Activated T-cell treated with anti-CD3 and anti-CD28 coated beads, Interleukin-2, amount 50 U/mL, for 4 hours (primary cell): Measurements from ENCODE around the gene EXTL2. TPM values are rescaled to one million over a fixed set of nuclear protein-coding genes. Genes with fewer than 3 reads are reported as not detected.
A peak's percentile ranks its signal among the peaks of the same experiment; 100 is the strongest.
"Not testable (repeated sequence)": the region's sequence is repeated elsewhere in the genome, so short reads cannot be mapped to it uniquely, and the experiment has no call there.

Experiments
- ATAC-seq, 2 donors: fragments of 200-7000 bp; cut with Tn5 transposase; one replicate each; pipeline ENCODE4 v1.10.0; 2021
- DNase-seq: peaks from one replicate; pipeline ENCODE4 v3.0.0-alpha.2; 2020
- H3K27me3 Mint-ChIP-seq: one replicate; pipeline ENCODE4 v1.8.0; 2021; ENCODE audit warnings: low read depth, mixed read lengths
- H3K36me3 Mint-ChIP-seq: one replicate; pipeline ENCODE4 v1.8.0; 2022; ENCODE audit warnings: mixed read lengths; ENCODE audit not compliant: insufficient read depth
- H3K4me1 Mint-ChIP-seq: one replicate; pipeline ENCODE4 v1.8.0; 2021; ENCODE audit warnings: low read depth, mixed read lengths
- H3K4me3 Mint-ChIP-seq: one replicate; pipeline ENCODE4 v1.8.0; 2021; ENCODE audit warnings: mild to moderate bottlenecking, moderate library complexity, mixed read lengths
- H3K9me3 Mint-ChIP-seq: one replicate; pipeline ENCODE4 v1.8.0; 2021; ENCODE audit warnings: mixed read lengths
- total RNA-seq, 3 donors: library from RNA; stranded (reverse); gene quantifications; one replicate each; pipeline ENCODE4 v1.2.1, GENCODE V29; 2021

Gene EXTL2, protein sequence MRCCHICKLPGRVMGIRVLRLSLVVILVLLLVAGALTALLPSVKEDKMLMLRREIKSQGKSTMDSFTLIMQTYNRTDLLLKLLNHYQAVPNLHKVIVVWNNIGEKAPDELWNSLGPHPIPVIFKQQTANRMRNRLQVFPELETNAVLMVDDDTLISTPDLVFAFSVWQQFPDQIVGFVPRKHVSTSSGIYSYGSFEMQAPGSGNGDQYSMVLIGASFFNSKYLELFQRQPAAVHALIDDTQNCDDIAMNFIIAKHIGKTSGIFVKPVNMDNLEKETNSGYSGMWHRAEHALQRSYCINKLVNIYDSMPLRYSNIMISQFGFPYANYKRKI
- total RNA-seq: 1 to 10 TPM; 4.5 to 6.0 (median 5.8) TPM

GRCh38 chr1:100894603-100895539, at the start of gene EXTL2:
Gene EXTL2 (minus strand): TSS chr1:100894842. CDS start chr1:100888757, 6,085 bp downstream.
- DNase-seq: peak; percentile 45
- Mint-ChIP-seq H3K36me3 (peaks cover 23% of the 10 kb centered on the region), H3K4me3 (peak within 1 kb of the TSS; percentile 94), H3K27me3 (no peaks in the 10 kb centered on the region), H3K9me3 (peaks cover 6% of the 10 kb centered on the region), H3K4me1 (peaks cover 36% of the 10 kb centered on the region)
- peak; percentile 28 to 30 for ATAC-seq

- Mint-ChIP-seq H3K27me3 (no peaks in the 10 kb centered on the region), H3K4me3 (no peak overlapping the region), H3K36me3 (peaks cover 71% of the 10 kb centered on the region), H3K9me3 (peaks cover 50% of the 10 kb centered on the region), H3K4me1 (peaks cover 54% of the 10 kb centered on the region)
- no peak for DNase-seq
- no peak for ATAC-seq
Measured at GRCh38 chr1:100943533-100943932, 48.9 kb upstream of the EXTL2 start.

GRCh38 chr1:100942304-100943046, 47.8 kb upstream of the EXTL2 start:
- H3K9me3 Mint-ChIP-seq: peaks cover 42% of the 10 kb centered on the region
- no peaks in the 10 kb centered on the region for H3K27me3 Mint-ChIP-seq
- DNase-seq (no peak), ATAC-seq (no peak)
- H3K36me3 Mint-ChIP-seq: peaks cover 72% of the 10 kb centered on the region
- H3K4me3 Mint-ChIP-seq: peak overlapping the region; percentile 49
- H3K4me1 Mint-ChIP-seq: peaks cover 46% of the 10 kb centered on the region

- H3K9me3 Mint-ChIP-seq: peaks cover 34% of the 10 kb centered on the region
- H3K36me3 Mint-ChIP-seq: peaks cover 69% of the 10 kb centered on the region
- H3K4me3 Mint-ChIP-seq: peak overlapping the region; percentile 49
- H3K27me3 Mint-ChIP-seq: no peaks in the 10 kb centered on the region
- no peak for DNase-seq
- H3K4me1 Mint-ChIP-seq: peaks cover 43% of the 10 kb centered on the region
- ATAC-seq: no peak
Measured at GRCh38 chr1:100941580-100942216, 47.1 kb upstream of the EXTL2 start.

GRCh38 chr1:100941098-100941527, 46.5 kb upstream of the EXTL2 start:
- DNase-seq (no peak), ATAC-seq (peak; percentile 27 to 48)
- H3K4me3 Mint-ChIP-seq: peak overlapping the region; percentile 2
- peaks cover 29% of the 10 kb centered on the region for H3K9me3 Mint-ChIP-seq
- H3K27me3 Mint-ChIP-seq: no peaks in the 10 kb centered on the region
- peaks cover 67% of the 10 kb centered on the region for H3K36me3 Mint-ChIP-seq
- H3K4me1 Mint-ChIP-seq: peaks cover 46% of the 10 kb centered on the region

- ATAC-seq (no peak), DNase-seq (no peak)
- H3K4me3 Mint-ChIP-seq: no peak overlapping the region
- peaks cover 22% of the 10 kb centered on the region for H3K9me3 Mint-ChIP-seq
- peaks cover 49% of the 10 kb centered on the region for H3K4me1 Mint-ChIP-seq
- peaks cover 65% of the 10 kb centered on the region for H3K36me3 Mint-ChIP-seq
- no peaks in the 10 kb centered on the region for H3K27me3 Mint-ChIP-seq
Measured at GRCh38 chr1:100936194-100936967, 41.7 kb upstream of the EXTL2 start.

DNA sequence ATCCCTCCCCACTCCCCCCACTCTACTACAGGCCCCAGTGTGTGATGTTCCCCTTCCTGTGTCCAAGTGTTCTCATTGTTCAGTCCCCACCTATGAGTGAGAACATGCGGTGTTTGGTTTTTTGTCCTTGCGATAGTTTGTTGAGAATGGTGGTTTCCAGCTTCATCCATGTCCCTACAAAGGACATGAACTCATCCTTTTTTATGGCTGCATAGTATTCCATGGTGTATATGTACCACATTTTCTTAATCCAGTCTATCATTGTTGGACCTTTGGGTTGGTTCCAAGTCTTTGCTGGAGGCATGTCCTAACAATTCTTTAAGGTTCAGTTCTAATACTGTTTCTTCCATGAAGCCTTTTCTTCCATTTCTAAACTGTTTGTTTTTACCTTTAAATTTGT, 38.9 kb upstream of the EXTL2 start:
- H3K4me3 Mint-ChIP-seq, ATAC-seq, H3K27me3 Mint-ChIP-seq, DNase-seq: not testable (repeated sequence)
- Mint-ChIP-seq H3K9me3 (peaks cover 16% of the 10 kb centered on the region), H3K36me3 (peaks cover 57% of the 10 kb centered on the region), H3K4me1 (peaks cover 64% of the 10 kb centered on the region)

- DNase-seq (no peak), ATAC-seq (no peak)
- H3K4me3 Mint-ChIP-seq: no peak overlapping the region
- H3K36me3 Mint-ChIP-seq: peaks cover 43% of the 10 kb centered on the region
- H3K27me3 Mint-ChIP-seq: no peaks in the 10 kb centered on the region
- peaks cover 16% of the 10 kb centered on the region for H3K9me3 Mint-ChIP-seq
- peaks cover 62% of the 10 kb centered on the region for H3K4me1 Mint-ChIP-seq
Measured at GRCh38 chr1:100931716-100932115, 37.1 kb upstream of the EXTL2 start.

DNA sequence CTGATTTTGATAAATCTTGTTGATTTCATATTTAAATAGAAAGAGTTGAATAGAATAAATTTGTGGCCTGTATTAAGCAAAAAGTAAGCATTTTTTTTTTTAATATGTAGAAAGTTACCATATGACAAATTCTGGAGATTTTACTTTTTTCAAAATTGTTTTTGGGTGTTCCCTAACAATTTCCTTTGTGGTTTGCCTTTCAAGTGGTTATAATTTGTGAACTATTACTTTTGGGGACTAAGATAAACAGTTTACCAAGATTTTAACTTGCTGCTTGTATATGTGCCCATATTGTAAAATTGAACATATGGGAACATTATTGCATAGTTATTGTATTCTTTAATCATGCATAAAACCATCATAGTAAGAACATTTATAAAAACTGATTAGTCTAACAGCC, 35.9 kb upstream of the EXTL2 start:
- H3K9me3 Mint-ChIP-seq: peaks cover 20% of the 10 kb centered on the region
- peaks cover 42% of the 10 kb centered on the region for H3K36me3 Mint-ChIP-seq
- ATAC-seq (no peak), DNase-seq (no peak)
- peaks cover 50% of the 10 kb centered on the region for H3K4me1 Mint-ChIP-seq
- H3K4me3 Mint-ChIP-seq: peak overlapping the region; percentile 22
- H3K27me3 Mint-ChIP-seq: no peaks in the 10 kb centered on the region

DNA sequence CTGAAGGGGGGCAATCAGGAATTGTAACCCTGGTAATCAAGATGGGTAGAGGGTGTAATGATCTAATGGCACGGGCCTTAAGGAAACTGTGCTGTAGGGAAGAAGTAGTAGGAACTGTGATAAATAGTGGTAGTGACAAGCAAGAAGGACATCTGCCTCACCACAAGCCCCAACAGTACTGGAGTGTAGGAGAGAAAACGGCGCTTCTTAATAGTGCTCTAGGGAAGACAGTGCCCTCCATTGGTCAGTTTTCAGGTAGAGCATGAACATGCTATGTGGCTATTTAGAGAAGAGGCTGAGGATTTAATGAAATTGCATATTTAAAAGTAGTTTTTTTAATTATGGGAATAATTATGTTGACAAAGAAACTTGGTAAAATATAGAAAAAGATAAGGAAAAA, 33.5 kb upstream of the EXTL2 start:
- Mint-ChIP-seq H3K4me3 (no peak overlapping the region), H3K4me1 (peaks cover 34% of the 10 kb centered on the region), H3K27me3 (no peaks in the 10 kb centered on the region), H3K36me3 (peaks cover 39% of the 10 kb centered on the region), H3K9me3 (peaks cover 15% of the 10 kb centered on the region)
- ATAC-seq (peak in 1 of 2 donors; percentile 32), DNase-seq (no peak)

DNA sequence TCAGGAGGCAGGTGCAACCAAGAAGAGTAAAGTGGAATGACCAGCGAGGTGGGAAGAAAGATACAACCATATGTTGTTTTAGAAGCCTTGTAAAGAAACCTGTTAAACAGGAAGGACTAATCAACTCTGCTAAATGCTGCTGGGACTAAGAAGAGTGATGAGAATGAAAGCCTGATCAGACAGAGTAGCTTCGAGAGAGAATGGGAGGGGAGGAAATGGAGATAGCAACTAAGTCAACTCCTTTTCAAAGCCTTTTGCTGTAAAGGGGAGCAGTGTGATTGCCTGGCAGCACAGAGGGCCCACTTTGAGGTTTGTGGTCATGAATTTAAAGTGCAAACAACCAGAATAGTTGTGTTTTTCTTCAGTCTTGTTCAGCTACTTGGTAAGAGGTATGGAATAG, 32.6 kb upstream of the EXTL2 start:
- peak; percentile 44 for DNase-seq
- Mint-ChIP-seq H3K4me1 (peaks cover 35% of the 10 kb centered on the region), H3K36me3 (peaks cover 41% of the 10 kb centered on the region), H3K4me3 (no peak overlapping the region), H3K9me3 (peaks cover 10% of the 10 kb centered on the region), H3K27me3 (no peaks in the 10 kb centered on the region)
- peak; percentile 62 to 79 for ATAC-seq

GRCh38 chr1:100926240-100926639, 31.6 kb upstream of the EXTL2 start:
- Mint-ChIP-seq H3K4me1 (peaks cover 29% of the 10 kb centered on the region), H3K4me3 (no peak overlapping the region), H3K27me3 (no peaks in the 10 kb centered on the region), H3K36me3 (peaks cover 35% of the 10 kb centered on the region), H3K9me3 (peaks cover 10% of the 10 kb centered on the region)
- DNase-seq: no peak
- peak in 1 of 2 donors; percentile 6 for ATAC-seq

- no peak overlapping the region for H3K4me3 Mint-ChIP-seq
- no peak for DNase-seq
- H3K36me3 Mint-ChIP-seq: peaks cover 32% of the 10 kb centered on the region
- H3K9me3 Mint-ChIP-seq: peaks cover 10% of the 10 kb centered on the region
- no peak for ATAC-seq
- peaks cover 25% of the 10 kb centered on the region for H3K4me1 Mint-ChIP-seq
- no peaks in the 10 kb centered on the region for H3K27me3 Mint-ChIP-seq
Measured at GRCh38 chr1:100924991-100925390, 30.3 kb upstream of the EXTL2 start.
